Activated B cell treated with CpG ODN at 0.5 μM for 24 hours (primary cell): ENCODE measurements around the gene INS. TPM values are rescaled to one million over a fixed set of nuclear protein-coding genes. Genes with fewer than 3 reads are reported as not detected.

Experiments
- ATAC-seq: fragments of 200-7000 bp; cut with Tn5 transposase; one replicate; pipeline ENCODE4 v1.10.0; 2021; ENCODE audit warnings: low read depth, mild to moderate bottlenecking, moderate library complexity
- CTCF ChIA-PET: fragments of 350-600 bp; sonication (Branson Sonifier 250); formaldehyde crosslinking; loops from one replicate; lab custom pipeline; 2021; ENCODE audit warnings: antibody characterized with exemption; lab: Charles Lee
- POLR2A ChIA-PET: fragments of 350-600 bp; sonication (Branson Sonifier 250); formaldehyde crosslinking; loops from one replicate; lab custom pipeline; 2021; ENCODE audit warnings: antibody characterized with exemption; lab: Charles Lee
- DNase-seq: peaks from one replicate; pipeline ENCODE4 v3.0.0; 2022
- H3K27ac Mint-ChIP-seq: one replicate; pipeline ENCODE4 v1.8.0; 2020; ENCODE audit warnings: mixed read lengths
- H3K27me3 Mint-ChIP-seq: one replicate; pipeline ENCODE4 v1.8.0; 2021; ENCODE audit warnings: mixed read lengths
- H3K36me3 Mint-ChIP-seq: one replicate; pipeline ENCODE4 v1.8.0; 2021; ENCODE audit warnings: low read depth, mixed read lengths
- H3K4me1 Mint-ChIP-seq: one replicate; pipeline ENCODE4 v1.8.0; 2021; ENCODE audit warnings: mixed read lengths
- H3K4me3 Mint-ChIP-seq: one replicate; pipeline ENCODE4 v1.8.0; 2020; ENCODE audit warnings: mild to moderate bottlenecking, mixed read lengths
- H3K9me3 Mint-ChIP-seq: one replicate; pipeline ENCODE4 v1.8.0; 2020; ENCODE audit warnings: mixed read lengths
- intact Hi-C: fragments of 100-400 bp; cut with micrococcal nuclease; formaldehyde crosslinking; loops from one replicate; pipeline ENCODE4 v1.15.1; 2024
- total RNA-seq: library from RNA; stranded (reverse); gene quantifications from 2 replicates; pipeline ENCODE4 v1.2.3, GENCODE V29; 2022
- TF ChIP-seq, protein P1 (sequence below): fragments of 200-600 bp; IDR thresholded peaks from one replicate; pipeline ENCODE4 v1.8.0; 2022; ENCODE audit warnings: antibody characterized with exemption, mild to moderate bottlenecking

INS gene
- total RNA-seq, 1 donor from 2014 or later = not detected

DNA sequence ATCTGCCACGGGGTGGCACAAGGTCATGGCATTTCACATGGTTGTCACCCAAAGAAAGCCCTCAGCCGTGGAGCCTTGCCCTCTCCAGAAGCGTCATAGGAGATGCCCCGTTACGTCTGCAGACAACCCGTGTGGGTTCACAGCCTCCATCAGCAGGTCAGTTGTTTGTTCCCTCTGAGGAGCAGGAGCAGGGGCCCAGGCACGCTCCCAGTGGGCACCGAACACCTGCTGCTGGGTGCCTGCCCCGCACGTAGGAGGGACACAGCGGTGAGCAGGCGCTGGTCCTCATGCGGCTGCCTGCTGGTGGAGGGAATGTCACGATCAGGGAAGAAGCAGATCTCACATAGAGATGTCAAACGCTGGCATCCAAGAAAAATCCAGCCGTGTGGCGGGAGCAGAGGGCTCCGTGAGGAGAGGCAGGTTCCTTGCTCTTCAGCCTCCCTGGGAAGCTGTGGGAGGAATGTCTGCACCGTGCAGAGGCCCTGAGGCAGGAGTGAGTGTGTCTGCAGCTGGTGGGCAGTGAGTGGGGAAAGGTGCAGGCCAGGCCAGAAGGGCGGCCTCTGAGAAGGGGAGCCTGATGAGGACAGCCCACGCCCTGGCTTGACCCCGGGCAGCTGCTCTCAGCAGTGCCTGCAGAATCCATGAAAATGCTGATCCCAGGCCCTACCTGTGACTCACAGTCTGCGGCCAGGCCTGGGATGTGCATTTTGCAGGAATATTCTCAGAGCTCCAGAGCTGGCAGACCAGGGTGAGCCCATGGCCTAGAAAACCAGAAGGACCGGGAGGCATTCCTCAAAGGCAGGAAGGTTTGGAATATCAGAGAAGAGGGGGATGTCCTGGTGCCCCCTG, 47.0 kb upstream of the INS start:
- DNase-seq (no peak), ATAC-seq (no peak)
- H3K4me1 Mint-ChIP-seq = no peaks in the 10 kb centered on the region
- H3K27ac Mint-ChIP-seq = no peak overlapping the region
- POLR2A ChIA-PET = no interaction called here
- no peaks in the 10 kb centered on the region for H3K36me3 Mint-ChIP-seq
- CTCF ChIA-PET = no interaction called here
- H3K9me3 Mint-ChIP-seq = no peaks in the 10 kb centered on the region
- H3K27me3 Mint-ChIP-seq = peaks cover 10% of the 10 kb centered on the region
- no peak overlapping the region for H3K4me3 Mint-ChIP-seq
- intact Hi-C loops = no loop called here
- TF ChIP-seq, protein P1, sequence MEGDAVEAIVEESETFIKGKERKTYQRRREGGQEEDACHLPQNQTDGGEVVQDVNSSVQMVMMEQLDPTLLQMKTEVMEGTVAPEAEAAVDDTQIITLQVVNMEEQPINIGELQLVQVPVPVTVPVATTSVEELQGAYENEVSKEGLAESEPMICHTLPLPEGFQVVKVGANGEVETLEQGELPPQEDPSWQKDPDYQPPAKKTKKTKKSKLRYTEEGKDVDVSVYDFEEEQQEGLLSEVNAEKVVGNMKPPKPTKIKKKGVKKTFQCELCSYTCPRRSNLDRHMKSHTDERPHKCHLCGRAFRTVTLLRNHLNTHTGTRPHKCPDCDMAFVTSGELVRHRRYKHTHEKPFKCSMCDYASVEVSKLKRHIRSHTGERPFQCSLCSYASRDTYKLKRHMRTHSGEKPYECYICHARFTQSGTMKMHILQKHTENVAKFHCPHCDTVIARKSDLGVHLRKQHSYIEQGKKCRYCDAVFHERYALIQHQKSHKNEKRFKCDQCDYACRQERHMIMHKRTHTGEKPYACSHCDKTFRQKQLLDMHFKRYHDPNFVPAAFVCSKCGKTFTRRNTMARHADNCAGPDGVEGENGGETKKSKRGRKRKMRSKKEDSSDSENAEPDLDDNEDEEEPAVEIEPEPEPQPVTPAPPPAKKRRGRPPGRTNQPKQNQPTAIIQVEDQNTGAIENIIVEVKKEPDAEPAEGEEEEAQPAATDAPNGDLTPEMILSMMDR = no peak

DNA sequence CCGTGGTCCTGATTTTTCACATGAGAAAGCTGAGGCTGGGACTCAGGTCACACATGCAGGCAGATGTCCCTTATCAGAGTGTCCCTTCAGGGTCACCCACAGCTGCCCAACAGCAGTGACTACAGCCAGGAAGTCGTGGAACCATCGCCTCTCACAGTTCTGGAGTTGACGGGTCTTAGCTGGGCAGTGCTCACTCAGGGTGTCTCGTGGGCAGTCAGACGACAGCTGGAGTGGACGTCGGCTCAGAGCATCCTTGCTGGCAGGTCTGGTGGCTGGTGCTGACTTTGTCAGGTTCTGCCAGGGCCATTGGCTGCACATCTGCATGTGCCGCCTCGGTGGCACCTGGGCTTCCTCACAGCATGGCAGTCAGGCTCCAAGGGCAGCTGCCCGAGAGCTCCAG, 46.2 kb upstream of the INS start:
- no peaks in the 10 kb centered on the region for H3K4me1 Mint-ChIP-seq
- ChIA-PET POLR2A (no interaction called here), CTCF (no interaction called here)
- ATAC-seq (no peak), DNase-seq (no peak)
- no peaks in the 10 kb centered on the region for H3K36me3 Mint-ChIP-seq
- TF ChIP-seq, protein P1 = no peak
- H3K4me3 Mint-ChIP-seq = no peak overlapping the region
- H3K27me3 Mint-ChIP-seq = peaks cover 10% of the 10 kb centered on the region
- H3K27ac Mint-ChIP-seq = no peak overlapping the region
- H3K9me3 Mint-ChIP-seq = no peaks in the 10 kb centered on the region
- intact Hi-C loops = no loop called here

DNA sequence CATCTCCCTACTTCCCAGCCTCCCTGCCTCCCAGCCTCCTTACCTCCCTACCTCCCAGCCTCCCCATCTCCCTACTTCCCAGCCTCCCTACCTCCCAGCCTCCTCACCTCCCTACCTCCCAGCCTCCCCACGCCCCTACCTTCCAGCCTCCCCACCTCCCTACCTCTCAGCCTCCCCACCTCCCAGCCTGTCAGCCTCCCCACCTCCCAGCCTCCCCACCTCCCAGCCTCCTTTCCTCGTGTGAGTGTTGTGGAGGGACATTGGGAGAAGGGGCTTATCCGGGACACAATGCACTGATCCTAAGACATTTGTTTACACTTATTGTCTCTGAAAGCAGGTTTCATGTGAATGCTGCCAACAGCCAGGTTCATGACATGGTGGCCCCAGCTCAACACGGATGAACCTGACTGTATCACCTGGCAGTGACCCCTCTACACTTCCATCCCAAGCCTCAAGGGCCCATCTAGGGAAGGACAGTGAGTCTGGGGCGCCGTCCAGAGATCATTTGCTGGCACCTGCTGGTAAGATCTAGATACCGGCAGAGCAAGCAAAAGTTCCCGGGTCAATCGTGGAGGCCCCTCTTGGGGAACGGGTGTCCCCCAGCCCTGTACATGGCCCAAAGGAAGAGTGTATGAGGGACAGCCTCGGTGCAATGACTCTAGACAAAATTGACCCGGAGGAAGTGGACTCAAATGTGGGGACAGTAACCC, 45.1 kb upstream of the INS start:
- intact Hi-C loops = no loop called here
- no peak overlapping the region for H3K4me3 Mint-ChIP-seq
- CTCF ChIA-PET = no interaction called here
- H3K4me1 Mint-ChIP-seq = no peaks in the 10 kb centered on the region
- ATAC-seq (no peak), DNase-seq (no peak)
- no peaks in the 10 kb centered on the region for H3K36me3 Mint-ChIP-seq
- H3K9me3 Mint-ChIP-seq = peaks cover under 1% of the 10 kb centered on the region
- POLR2A ChIA-PET = no interaction called here
- TF ChIP-seq, protein P1 = no peak
- no peak overlapping the region for H3K27ac Mint-ChIP-seq
- H3K27me3 Mint-ChIP-seq = peaks cover 8% of the 10 kb centered on the region

DNA sequence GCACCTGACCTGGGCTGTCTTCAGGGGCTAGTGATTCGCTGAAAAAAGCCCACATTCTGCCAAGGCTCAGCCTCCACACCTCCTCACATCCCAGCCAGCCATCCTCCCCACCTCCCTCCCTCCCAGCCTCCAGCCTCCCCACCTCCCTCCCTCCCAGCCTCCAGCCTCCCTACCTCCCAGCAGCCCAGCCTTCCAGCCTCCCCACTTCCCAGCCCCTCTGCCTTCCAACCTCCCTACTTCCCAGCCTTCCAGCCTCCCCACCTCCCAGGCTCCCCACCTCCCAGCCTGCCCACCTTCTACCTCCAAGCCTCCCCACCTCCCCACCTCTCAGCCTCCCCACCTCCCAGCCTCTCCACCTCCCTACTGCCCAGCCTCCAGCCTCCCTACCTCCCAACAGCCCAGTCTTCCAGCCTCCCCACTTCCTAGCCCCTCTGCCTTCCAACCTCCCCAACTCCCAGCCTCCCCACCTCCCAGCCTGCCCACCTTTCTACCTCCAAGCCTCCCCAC, 44.3 kb upstream of the INS start:
- Mint-ChIP-seq H3K4me3 (no peak overlapping the region), H3K9me3 (peaks cover 3% of the 10 kb centered on the region), H3K4me1 (no peaks in the 10 kb centered on the region), H3K36me3 (no peaks in the 10 kb centered on the region), H3K27ac (no peak overlapping the region), H3K27me3 (peaks cover 8% of the 10 kb centered on the region)
- no peak for DNase-seq
- POLR2A ChIA-PET = no interaction called here
- intact Hi-C loops = no loop called here
- TF ChIP-seq, protein P1 = no peak
- CTCF ChIA-PET = no interaction called here
- no peak for ATAC-seq
